ENCODE measurements around the gene GRP.
"Not testable (repeated sequence)": the region's sequence is repeated elsewhere in the genome, so short reads cannot be mapped to it uniquely, and the experiment has no call there.

Gene GRP

DNA sequence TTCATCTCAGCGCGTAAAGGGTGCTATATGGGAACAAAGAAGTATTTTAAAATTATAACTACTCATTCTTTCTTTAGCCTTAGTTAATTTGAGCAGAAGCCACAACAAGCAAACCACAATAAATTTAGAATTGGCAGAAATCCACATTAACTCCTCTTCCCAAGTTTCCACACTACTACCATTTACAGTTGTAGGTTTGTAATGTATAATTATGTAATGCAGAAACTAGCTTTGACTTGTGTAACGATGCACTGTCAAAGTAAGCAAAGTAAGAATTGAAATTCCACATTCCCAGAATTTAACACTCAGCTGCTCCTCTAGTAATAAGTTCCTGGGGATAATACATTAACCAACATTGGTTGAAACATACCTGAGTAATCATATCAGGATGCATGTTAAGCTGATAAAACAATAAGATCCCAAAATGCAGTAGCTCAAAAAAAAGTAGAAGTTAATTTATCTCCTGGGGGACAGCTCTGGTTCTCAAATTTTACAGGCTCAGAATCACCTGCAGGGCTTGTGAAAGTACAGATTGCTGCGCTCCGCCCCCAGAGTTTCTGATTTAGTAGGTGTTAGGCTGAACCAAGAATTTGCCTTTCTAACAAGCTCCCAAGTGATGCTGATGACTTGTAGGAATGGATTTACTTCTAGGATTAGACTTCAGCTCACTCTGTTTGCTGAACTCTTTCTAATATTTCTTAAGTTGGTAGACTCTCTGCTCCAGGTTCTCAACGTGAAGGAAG lies 9.9 kb downstream of the GRP start:
- DNase-seq = no peak

DNA sequence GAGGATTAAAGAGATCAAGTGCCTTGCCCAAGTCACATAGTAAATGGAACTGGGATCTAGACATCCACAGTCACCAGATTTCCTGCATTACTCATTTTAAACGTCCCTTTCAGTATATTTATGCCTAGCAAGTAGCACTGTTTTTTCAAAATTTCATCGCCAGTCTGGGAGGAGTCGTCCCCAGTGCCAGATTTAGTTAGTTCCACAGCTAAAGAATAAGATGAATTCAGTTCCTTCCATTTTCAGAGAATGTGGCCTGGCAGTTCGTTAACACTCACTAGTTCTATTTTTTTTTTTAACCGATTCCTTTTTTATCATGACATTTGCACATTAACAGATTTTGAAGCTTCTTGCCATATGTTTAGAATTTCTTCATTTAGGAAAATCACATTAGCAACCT lies 11.2 kb downstream of the GRP start:
- DNase-seq = no peak

DNA sequence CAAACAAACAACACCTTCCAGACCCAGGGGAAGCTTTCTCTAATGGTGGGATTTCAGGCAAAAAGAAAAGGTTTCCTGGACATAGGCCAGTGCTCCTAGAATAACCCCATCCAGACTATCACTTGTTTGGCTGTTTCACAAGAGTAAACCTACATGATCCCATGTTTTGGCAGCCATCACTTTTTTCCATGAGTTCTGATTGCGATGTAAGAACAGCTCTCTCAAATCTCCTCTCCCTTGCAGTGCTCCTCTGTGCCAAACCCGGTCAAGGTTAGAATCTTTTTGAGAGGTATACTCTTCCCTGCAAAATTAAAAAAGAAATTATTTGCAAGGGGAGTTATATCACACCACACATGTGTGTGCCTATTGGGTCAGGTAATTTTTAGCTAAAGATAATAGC lies 11.9 kb downstream of the GRP start:
- no peak for DNase-seq

DNA sequence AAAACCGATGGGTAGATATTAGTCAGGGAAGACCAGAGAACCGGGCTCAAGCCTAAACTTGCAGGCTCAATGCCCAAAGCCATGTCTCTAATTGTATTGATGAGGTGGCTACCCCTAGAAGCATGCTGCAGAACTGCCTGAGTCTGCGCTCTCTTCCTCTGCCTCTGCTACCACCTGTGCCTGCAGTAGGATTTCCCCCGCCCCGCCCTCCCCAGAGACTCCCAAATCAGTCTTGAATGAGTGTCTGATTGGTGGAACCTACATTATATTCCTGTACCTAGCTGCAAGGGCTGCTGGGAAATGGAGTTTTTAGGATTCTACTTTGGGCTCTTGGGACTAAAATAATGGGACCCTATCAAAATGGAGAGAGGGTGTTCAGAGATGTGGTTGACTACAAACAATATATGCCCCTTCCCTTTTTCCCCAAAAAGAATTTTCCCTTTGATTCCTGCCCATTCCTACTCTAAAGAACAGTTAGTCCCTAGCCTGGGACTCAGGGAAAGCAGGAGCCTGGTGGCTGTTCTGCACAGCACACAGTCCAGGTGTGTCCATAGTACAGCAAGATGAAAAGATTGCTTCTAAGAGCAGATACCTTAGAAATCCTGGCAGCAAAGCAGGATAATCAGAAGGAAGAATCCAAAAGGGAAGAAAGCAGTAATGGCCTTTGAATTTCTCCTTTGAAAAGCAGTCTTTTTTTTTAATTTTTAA lies 12.5 kb downstream of the GRP start:
- no peak for DNase-seq

DNA sequence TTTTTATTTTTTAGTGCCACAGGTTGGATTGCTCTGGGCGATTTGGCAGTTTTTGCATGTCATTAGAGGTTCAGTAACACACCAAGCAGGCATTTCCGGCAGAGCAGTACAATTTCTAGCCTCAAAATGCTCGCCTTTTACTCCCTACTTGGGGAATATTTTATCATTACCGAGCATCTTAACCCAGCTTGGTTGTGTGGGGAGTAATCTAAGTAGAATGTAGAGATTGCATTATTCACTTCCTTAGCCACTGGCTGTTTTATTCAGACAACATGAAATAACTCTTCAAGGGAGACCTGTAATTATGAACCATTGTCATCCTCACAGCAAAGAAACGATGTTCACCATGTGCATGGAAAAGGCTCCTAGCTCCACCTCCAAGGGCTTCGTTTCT lies 13.1 kb downstream of the GRP start:
- no peak for DNase-seq

DNA sequence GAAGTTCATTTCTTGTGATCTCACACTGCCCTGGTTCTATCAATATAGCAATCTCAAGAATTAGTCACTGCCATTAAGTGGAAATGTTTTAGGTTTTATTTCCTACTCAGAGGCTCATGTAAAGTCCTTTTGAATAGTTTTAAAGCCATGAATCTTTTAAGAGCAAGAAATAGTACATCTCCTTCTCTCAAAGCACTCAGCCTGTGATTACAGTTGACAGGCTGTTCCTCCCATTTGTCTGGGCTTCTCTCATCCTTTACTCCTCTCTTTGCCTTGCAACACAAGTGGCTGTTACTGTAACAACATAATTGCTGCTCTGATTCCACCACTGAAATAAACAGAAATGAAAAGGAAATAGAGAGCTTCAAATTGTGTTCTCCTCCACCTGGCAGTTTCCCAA lies 18.4 kb downstream of the GRP start:
- no peak for DNase-seq

DNA sequence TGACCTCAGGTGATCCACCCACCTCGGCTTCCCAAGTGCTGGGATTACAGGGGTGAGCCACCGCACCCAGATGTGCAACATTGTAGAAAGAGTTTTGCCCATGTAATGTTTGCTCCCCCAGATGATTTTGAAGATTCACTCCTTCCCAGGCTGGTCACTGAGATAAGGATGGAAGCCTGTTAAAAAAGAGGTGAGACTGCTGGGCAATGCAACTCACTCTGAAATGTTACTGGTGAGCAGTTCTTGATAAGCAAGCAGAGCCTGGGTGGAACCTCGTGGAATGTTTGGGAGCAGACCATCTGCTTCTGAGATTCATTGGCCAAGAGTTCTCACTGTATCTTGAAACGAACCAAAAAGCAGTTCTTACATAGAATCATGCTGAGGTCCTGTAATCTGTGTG lies 19.7 kb downstream of the GRP start:
- DNase-seq = no peak

DNA sequence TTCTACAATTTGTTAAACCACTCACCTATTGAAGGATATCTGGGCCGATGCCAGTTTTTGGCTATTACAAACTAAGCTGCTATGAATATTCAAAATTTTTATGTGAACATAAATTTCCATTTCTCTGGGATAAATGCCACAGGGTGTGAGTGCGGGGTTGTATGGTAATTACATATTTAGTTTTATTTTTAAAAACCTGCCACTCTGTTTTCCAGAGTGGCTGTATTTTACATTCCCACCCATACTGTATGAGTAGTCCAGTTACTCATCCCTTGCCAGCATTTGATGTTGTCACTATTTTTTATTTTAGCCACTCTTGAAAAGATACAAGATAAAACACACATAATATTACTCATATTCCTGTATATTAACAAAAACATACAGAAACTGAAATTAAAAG lies 22.9 kb downstream of the GRP start:
- DNase-seq = no peak

DNA sequence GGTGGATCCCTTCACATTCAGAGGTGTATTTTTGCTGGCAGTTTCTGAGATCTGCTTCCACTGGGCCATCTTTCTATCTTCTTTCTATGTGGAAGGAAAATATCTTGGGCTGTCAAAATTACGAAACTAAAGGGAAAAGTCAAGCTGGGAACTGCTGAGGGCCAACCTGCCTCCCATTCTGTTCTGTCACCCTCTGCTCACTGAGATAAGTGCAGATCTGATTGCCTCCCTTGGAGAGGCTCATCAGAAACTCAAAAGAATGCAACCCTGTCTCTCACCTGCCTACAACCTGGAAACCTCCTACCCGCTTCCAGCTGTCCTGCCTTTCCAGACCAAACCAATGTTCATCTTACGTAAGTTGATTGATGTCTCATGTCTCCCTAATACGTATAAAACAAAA lies 26.8 kb downstream of the GRP start:
- DNase-seq = no peak

DNA sequence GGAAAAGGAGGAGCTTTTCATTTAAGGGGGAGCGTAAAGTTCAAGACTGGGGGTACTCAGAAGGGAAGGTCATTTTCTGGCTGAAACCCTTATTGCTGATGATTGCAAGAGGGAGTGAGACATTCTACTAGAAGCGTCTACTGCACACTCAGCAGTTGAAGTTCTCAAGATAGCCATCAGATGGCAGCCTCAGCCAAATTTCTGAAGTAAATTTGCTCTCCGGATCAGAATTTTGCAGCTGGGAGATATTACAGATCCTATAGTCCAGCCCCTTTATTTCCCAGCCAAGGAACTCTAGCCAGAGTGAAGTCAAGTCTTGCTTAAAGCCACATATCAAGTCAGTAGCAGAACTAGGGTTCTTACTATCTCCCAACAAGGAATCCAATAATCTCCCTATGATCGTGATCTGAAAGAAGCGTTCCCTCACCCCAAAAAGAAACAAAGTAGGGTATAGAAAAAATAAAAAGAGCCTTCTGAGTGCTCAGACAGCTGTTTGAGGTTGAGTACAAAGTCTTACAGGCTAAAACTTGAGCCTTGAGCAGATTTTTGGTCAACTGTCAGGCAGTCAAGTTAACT lies 29.3 kb downstream of the GRP start:
- DNase-seq = no peak

DNA sequence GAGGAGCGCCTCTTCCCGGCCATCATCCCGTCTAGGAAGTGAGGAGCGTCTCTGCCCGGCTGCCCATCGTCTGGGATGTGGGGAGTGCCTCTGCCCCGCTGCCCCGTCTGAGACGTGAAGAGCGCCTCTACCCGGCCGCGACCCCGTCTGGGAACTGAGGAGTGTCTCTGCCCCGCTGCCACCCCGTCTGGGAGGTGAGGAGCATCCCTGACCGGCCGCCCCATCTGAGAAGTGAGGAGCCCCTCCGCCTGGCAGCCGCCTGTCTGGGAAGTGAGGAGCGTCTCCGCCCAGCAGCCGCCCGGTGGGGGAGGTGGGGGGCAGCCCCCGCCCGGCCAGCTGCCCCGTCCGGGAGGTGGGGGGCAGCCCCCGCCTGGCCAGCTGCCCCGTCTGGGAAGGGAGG lies 35.5 kb downstream of the GRP start:
- DNase-seq = not testable (repeated sequence)

DNA sequence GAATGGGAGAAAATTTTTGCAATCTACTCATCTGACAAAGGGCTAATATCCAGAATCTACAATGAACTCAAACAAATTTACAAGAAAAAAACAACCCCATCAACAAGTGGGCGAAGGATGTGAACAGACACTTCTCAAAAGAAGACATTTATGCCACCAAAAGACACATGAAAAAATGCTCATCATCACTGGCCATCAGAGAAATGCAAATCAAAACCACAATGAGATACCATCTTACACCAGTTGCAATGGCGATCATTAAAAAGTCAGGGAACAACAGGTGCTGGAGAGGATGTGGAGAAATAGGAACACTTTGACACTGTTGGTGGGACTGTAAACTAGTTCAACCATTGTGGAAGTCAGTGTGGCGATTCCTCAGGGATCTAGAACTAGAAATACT lies 41.9 kb downstream of the GRP start:
- not testable (repeated sequence) for DNase-seq

DNA sequence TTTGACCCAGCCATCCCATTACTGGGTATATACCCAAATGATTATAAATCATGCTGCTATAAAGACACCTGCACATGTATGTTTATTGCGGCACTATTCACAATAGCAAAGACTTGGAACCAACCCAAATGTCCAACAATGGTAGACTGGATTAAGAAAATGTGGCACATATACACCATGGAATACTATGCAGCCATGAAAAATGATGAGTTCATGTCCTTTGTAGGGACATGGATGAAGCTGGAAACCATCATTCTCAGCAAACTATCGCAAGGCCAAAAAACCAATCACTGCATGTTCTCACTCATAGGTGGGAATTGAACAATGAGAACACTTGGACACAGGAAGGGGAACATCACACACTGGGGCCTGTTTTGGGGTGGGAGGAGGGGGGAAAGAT lies 42.3 kb downstream of the GRP start:
- DNase-seq = not testable (repeated sequence)

DNA sequence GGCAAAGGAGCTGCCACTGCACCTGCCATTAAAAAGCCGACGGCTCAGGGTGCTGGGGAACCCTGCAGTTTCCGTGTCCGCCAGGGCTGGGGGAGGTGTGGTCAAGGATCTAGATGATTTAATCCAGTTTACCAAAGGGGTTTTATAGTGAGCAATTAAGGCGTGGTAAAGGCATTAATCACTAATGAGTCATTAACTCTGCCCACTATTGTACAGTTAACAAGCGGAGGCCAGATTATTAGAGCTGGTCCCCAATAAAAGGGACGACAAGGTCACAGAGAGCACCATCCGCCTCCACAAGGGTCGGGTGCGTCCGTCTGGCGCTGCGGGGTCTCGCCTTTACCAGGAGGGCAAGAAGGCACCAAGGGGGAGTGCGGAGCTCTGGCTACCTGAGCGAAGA lies 43.7 kb downstream of the GRP start:
- no peak for DNase-seq

DNA sequence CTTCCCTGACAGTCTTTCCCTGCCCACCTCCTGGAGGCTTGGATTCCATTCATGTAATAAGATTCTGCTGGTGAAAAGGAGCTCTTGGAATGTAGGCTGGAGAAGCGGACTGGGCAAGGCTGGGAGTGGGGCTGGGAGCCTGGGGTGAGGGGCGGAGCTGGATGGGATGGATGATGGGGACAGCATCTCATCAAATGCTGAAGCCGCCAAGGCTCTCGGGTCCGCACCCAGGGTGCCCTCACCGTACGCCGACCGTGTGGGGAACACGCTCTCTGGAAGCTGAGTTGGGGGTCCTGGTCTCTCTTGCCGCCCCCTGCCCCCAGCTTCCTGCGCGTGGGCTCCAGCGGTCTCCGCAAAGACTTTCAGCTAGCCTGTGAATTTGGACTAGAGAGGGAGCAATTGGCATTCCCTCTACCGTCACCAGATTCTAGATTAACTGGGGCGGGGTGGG lies 44.2 kb downstream of the GRP start:
- DNase-seq = no peak

DNA sequence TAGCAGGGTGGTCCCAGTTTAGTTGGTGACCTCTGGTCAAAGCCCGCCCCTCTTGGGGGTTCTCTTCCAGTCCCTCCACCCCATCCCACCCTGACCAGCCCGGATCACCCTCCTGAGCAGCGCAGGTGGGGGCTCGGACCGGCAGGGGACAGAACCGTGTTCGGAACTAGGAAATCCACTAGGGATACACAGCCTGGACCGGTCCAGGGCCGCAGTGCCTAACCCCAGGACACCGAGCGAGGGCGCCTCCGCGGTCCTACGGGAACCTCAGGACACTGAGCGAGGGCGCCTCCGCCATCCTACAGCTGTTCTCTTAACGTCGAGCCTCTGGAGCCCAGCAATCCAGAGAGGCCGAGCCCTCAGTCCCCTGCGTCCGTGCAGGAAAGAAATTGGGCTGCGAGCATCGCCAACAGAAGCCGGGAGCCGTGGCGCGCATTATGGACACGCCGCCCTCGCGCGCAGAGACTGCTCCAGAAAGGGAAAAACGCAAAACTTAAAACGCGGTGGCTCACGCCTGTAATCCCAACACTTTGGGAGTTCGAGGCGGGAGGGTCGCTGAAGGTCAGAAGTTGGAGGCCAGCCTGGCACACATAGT lies 44.8 kb downstream of the GRP start:
- DNase-seq = no peak

DNA sequence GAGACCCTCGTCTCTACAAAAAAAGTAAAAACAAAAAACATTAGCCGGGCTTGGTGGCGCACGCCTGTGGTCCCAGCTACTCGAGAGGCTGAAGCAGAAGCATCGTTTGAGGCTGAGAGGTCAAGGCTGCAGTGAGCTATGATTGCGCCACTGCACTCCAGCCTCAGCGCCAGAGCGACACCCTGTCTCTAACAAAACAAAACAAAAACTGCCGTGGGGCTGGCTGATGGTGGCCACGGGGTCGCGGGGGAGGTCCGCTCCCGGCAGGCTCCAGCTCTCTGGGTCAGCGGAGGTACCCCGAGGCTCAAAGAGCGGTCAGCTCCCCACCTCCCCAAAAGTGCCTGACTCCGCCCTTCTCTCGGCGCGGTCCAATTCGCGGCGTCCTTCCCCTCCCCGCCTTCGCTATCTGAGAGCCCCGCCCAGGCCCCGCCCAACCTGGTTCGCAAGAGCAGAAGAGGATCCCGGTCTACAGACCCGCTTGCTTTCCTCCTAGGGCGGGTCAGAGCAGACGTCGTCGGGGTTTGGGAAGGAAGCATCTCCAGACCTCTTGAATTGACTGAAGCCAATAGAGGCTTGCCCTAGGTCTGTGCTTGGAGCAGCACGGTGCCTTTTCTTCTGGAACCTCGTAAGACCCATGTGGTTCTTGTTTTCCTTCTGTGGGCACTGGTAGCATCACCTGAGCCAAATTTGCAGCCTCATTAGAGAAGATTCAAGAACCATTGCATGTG lies 45.5 kb downstream of the GRP start:
- DNase-seq = no peak

DNA sequence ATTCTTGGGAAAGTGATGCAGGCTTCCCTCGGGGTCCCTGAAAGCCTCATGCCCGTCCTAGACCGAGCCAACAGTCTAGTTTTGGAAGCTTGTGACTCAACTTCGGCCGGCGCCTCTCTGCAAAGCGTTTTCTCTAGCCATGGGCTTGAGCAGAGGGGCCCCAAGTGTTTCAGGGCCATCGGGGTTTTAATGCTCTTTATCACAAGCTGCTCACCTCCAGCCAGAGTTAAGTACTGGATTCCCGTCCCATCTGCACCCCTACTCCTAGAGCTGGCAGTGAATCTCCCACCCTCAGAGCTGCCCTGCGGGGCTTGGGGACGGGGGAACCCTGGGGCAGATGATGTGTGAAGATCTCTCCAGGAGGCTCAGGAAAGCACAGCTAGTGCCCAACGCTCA lies 46.0 kb downstream of the GRP start:
- DNase-seq = no peak

DNA sequence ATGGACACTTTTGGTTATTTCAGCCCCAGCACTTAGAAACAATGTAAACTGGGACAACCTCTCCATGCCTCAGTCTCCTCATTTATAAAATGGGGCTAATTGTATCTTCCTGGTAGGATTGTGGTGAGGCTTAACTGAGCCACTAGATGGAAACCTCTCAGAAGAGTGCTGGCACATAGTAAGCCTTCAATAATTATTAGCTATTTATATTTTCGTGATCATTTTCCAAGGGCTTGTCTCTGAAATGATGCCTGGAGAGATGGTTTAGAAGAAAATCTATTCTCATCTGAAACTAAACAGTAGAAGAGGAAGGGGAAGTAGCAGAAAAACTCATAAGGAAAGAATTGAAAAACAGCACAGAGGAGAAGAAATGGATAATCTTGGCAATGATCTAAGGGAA lies 46.5 kb downstream of the GRP start:
- DNase-seq = no peak

DNA sequence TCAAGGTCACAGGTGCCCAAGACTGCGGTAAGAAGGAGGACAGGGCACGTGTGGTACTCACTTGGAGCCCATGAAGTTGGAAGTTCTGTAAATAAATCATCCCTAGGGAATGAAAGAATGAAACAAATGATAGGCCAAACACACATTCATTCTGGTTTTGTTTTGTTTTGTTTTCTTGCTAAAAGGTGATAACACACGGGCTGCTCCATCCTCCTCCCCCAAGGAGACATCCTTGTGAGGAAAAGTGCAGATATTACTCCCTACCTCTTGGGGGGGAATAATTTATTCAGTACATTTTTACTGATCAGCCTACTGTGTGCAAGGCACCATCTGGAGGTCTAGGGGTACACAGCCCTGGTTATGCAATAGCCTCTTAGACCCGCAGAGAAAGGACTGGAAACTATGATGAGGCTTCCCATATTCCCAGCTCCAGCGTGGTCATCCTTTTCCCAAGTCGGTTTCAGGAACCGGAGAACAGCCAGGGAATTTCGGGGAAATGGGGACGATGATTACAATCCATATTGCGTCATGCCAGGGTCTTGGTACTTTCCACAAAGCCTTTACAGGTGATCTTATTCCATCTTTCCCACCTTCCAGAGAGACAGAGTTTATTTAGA lies 47.0 kb downstream of the GRP start:
- DNase-seq = no peak

DNA sequence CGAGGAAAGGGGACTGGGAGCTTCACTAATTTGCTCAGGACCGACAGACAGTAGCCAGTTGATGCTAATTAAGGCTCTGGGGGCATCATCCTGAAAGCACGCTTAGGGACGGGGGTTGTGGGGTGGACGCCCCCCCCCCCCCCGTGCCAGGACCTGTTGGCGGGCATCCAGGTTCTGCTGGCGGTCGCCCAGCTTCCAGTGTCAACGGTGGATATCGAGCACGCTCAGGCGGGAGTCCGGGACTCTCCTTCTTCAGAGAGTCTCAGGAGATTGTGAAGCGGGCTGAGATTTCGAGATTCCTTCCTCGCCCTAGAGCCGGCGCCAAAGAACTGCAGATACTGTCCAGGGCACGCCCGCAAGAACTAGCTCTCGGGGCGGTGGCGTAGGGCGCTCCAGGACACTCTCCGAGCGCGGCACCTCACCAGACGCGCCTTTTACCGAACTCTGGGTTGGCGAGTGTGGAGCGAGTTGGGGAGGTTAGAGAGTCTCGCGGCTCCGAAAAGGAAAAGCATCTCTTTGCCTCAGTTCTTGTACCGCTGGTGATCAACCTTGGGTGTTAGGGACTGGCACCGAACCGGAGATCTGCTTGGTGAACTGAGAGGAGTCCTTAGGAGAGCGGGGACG lies 47.7 kb downstream of the GRP start:
- no peak for DNase-seq

DNA sequence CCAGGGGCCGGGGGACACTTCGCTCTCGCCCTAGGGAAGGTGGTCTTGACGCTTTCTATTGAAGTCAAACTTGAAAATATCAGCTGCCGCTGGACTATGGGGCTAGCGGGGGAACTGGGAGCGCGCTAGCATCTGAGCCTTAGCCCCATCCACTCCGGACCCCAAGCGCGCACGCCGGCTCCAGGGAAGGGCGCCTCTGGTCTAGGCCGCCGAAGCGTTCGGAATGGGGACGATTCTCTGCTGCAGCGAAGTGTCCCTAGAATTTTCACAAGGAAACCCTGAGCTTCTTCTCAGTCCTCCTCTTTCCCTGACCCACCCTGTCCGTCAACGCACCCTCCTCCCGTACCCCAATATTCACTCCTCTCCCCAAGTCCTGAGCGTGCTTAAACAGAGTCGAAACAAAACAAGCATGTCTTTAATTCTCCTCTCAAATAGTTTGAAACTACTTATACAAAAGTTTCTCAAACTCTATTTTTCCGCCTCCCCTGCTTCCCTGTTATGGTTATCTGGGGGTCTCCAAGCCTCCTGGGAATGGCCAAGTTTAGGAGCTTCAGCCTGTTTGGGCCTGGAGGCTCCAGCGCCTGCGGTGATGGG lies 48.3 kb downstream of the GRP start:
- no peak for DNase-seq
